Esophagus squamous epithelium (tissue), 5 donors: ENCODE measurements around the gene TFAP2A. TPM values are rescaled to one million over a fixed set of nuclear protein-coding genes. Genes with fewer than 3 reads are reported as not detected.

Source experiments
- DNase-seq: peaks from one replicate; lab custom pipeline; 2025; lab: John Stamatoyannopoulos, UW
- H3K27ac ChIP-seq, 4 donors: fragments of 200-600 bp; sonication (generic); one replicate each; pipeline ENCODE4 v1.5.1; 2016 to 2019; ENCODE audit warnings: mild to moderate bottlenecking in 1 of 4
- H3K27me3 ChIP-seq, 4 donors: fragments of 200-600 bp; sonication (generic); 1 replicate in 3 of 4; 2 replicates in 1 of 4; pipeline versions ENCODE4 v1.5.1 to v1.6.0; 2017 to 2021; ENCODE audit warnings: antibody characterized with exemption in 1 of 4
- H3K36me3 ChIP-seq, 3 donors: fragments of 200-600 bp; sonication (generic); one replicate each; pipeline ENCODE4 v1.5.1; 2016 to 2019
- H3K4me1 ChIP-seq, 3 donors: fragments of 200-600 bp; sonication (generic); one replicate each; pipeline ENCODE4 v1.5.1; 2017 to 2019
- H3K4me3 ChIP-seq, 4 donors: fragments of 200-600 bp; sonication (generic); 1 replicate in 3 of 4; 2 replicates in 1 of 4; pipeline ENCODE4 v1.5.1; 2016 to 2019; ENCODE audit warnings: mild to moderate bottlenecking in 2 of 4, moderate library complexity in 1 of 4
- H3K9me3 ChIP-seq, 3 donors: fragments of 200-600 bp; sonication (generic); one replicate each; pipeline ENCODE4 v1.5.1; 2016 to 2019
- POLR2A ChIP-seq, 4 donors: fragments of 450-650 bp; IDR thresholded peaks; one replicate each; pipeline ENCODE4 v1.6.1; 2017; ENCODE audit warnings: antibody characterized with exemption in 4 of 4, mild to moderate bottlenecking in 4 of 4, moderate library complexity in 3 of 4
- WGBS, 2 donors: methylation state at CpG; one replicate each; pipeline ENCODE4 v1.1.5; 2018; 5-methylcytosine and 5-hydroxymethylcytosine counted together
- intact Hi-C: fragments of 100-400 bp; cut with DNase I; formaldehyde crosslinking; loops from one replicate; pipeline ENCODE4 v1.15.0; 2022
- total RNA-seq, 4 donors: library from RNA; depleted of rRNA; stranded (reverse); fragments of >200 nt; gene quantifications; one replicate each; pipeline ENCODE4 v1.1.0, GENCODE V29; 2016
- TF ChIP-seq, protein P1 (sequence below), 6 experiments: fragments of 450-650 bp in 4 of 6; fragments of 200-600 bp in 2 of 6; sonication (generic) in 2 of 6; IDR thresholded peaks; one replicate each; pipeline ENCODE4 v1.5.1; 2016 to 2019; ENCODE audit warnings: antibody characterized with exemption in 6 of 6, mild to moderate bottlenecking in 4 of 6, moderate library complexity in 4 of 6
- donor health status: DM: yes; HTN: yes; CAD: no.

TFAP2A gene
- total RNA-seq, 4 donors from 2014 or later = 11.6 to 39.1 (median 29.9) TPM

DNA sequence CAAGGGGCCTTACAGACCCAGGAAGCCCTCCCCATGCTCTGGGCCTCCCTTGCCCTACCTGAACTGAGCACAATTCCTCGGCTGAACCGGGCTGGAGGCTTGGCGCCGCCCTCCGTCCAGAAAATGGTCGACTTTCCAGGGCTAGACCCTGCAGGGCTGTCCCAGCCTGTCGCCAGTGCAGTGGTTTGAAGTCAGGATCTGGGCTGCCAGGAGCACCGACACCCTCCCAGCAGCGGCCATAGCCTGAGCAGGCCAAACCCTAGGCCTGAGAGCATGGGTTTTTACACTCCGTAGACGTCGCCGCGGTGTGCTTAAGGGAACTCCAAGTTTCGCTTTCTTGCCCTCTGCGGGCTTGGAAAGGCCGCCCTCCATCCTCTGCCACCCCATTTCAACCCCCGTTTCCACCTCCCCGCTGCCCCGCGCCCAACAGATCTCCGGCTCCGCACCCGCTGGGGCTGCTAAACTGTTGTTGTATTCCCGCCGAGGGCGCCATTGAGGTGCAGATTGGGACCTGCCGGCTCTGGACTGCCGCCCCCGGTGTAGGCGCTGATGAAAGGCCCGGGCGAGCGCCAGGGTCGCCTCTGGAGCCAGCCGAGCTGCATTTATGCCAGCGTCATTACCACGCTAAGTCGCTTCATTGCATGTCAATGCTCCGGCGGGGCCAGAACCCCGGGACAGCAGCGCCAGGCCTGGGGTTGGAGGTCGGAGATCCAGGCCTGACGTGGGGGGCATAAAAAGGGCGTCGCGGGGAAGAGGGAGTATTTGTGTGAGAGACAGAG, 2.2 kb upstream of the TFAP2A start:
- WGBS, 2 donors = 37 to 62% methylated on average over 21 to 25 of the region's 48 CpGs
- TF ChIP-seq, protein P1, sequence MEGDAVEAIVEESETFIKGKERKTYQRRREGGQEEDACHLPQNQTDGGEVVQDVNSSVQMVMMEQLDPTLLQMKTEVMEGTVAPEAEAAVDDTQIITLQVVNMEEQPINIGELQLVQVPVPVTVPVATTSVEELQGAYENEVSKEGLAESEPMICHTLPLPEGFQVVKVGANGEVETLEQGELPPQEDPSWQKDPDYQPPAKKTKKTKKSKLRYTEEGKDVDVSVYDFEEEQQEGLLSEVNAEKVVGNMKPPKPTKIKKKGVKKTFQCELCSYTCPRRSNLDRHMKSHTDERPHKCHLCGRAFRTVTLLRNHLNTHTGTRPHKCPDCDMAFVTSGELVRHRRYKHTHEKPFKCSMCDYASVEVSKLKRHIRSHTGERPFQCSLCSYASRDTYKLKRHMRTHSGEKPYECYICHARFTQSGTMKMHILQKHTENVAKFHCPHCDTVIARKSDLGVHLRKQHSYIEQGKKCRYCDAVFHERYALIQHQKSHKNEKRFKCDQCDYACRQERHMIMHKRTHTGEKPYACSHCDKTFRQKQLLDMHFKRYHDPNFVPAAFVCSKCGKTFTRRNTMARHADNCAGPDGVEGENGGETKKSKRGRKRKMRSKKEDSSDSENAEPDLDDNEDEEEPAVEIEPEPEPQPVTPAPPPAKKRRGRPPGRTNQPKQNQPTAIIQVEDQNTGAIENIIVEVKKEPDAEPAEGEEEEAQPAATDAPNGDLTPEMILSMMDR (IDR thresholded peaks at IDR 0.05) = no peak
- TF ChIP-seq POLR2A (IDR thresholded peaks at IDR 0.05) = no peak
- Histone ChIP-seq H3K9me3 (no peaks in the 10 kb centered on the region), H3K27ac (peak overlapping the region; percentile 88 to 99 (median 98)), H3K4me3 (peak overlapping the region; percentile 28 to 84 (median 72)), H3K27me3 (peaks cover 0 to 99% (median 27%) of the 10 kb centered on the region in 4 donors), H3K4me1 (peaks cover 10 to 82% (median 31%) of the 10 kb centered on the region in 3 donors), H3K36me3 (no peaks in the 10 kb centered on the region)
- intact Hi-C loops = no loop called here
- no peak for DNase-seq

- H3K36me3 ChIP-seq = no peaks in the 10 kb centered on the region
- H3K27ac ChIP-seq = peak overlapping the region; percentile 88 to 99 (median 98)
- H3K9me3 ChIP-seq = no peaks in the 10 kb centered on the region
- intact Hi-C loops = no loop called here
- H3K4me1 ChIP-seq = peaks cover 10 to 87% (median 33%) of the 10 kb centered on the region in 3 donors
- TF ChIP-seq, protein P1 (IDR thresholded peaks at IDR 0.05) = no peak
- TF ChIP-seq POLR2A (IDR thresholded peaks at IDR 0.05) = no peak
- peak overlapping the region; percentile 71 to 89 (median 78) for H3K4me3 ChIP-seq
- 20 to 31% methylated on average over 2 to 4 of the region's 5 CpGs for WGBS, 2 donors
- peaks cover 0 to 99% (median 27%) of the 10 kb centered on the region in 4 donors for H3K27me3 ChIP-seq
- DNase-seq = no peak
These were observed 1.6 kb upstream of the TFAP2A start for GRCh38 chr6:10416516-10416862.

- peak overlapping the region; percentile 71 to 89 (median 78) for H3K4me3 ChIP-seq
- TF ChIP-seq POLR2A (IDR thresholded peaks at IDR 0.05) = no peak
- TF ChIP-seq, protein P1 (IDR thresholded peaks at IDR 0.05) = no peak
- intact Hi-C loops = no loop called here
- no peaks in the 10 kb centered on the region for H3K9me3 ChIP-seq
- WGBS, 2 donors = 7 to 10% methylated on average over 27 to 36 of the region's 36 CpGs
- peak overlapping the region; percentile 92 to 99 (median 98) for H3K27ac ChIP-seq
- peaks cover 10 to 93% (median 39%) of the 10 kb centered on the region in 3 donors for H3K4me1 ChIP-seq
- H3K27me3 ChIP-seq = peaks cover 0 to 99% (median 24%) of the 10 kb centered on the region in 4 donors
- H3K36me3 ChIP-seq = no peaks in the 10 kb centered on the region
- no peak for DNase-seq
These were observed 975 bp upstream of the TFAP2A start for GRCh38 chr6:10415617-10416480.

DNA sequence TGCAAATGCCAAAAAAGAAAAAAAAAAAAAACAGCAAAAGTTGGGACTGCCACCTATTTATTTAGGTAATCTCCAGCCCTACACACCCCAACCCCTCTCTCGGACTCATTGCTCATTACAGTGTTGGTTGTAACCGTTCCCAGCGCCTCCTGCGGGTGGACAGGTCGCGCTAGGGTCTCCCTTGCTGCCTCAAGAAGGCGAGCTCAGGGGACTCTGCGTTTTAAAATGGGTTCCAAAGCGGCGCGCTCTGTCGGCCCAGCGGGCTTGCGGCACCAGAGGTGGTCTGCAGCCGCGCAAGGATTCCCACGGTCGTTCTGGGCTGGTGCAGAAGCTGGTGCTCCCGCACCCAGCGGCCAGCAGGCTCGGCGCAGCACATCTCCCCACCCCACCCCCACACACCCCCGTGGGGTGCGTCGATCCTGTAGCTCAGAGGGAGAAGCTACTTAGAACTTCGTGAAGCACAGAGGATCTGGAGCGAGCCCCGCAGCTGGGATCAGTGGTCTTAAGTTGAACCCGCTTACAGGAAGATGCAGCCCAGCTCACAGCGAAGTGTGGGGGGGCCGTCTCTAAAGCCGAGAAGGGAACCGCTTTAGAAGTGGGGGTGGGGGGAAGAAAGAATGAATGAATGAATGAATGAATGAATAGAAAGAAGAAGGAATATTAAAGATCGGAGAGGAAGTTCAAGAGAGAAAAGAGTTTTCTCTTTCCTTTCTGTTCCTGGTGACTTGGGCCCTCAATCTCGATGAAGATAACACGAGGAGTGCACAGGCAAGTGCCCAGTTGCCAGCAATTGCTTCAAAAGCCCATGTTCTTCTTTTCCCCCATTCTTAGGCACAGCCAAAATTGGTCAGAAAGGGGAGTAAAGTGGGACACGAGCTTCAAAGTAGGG, 780 bp downstream of the TFAP2A start:
- Histone ChIP-seq H3K36me3 (no peaks in the 10 kb centered on the region), H3K27ac (peak overlapping the region; percentile 92 to 99 (median 98)), H3K9me3 (no peaks in the 10 kb centered on the region), H3K27me3 (peaks cover 0 to 99% (median 21%) of the 10 kb centered on the region in 4 donors), H3K4me3 (peak overlapping the region; percentile 71 to 89 (median 78)), H3K4me1 (peaks cover 10 to 94% (median 36%) of the 10 kb centered on the region in 3 donors)
- WGBS, 2 donors = 4% methylated on average over 13 to 22 of the region's 37 CpGs
- intact Hi-C loops = no loop called here
- TF ChIP-seq POLR2A (IDR thresholded peaks at IDR 0.05) = no peak
- TF ChIP-seq, protein P1 (IDR thresholded peaks at IDR 0.05) = peak in 2 of 6 experiments; percentile 19 to 50
- DNase-seq = no peak
